Activated CD4-positive, alpha-beta T cell treated with anti-CD3 and anti-CD28 coated beads, Interleukin-2, Interleukin-4, amounts not matched to agents 100 ng/mL and 50 ng/mL, durations not matched to agents 16 hours and 8 hours (primary cell): Measurements from ENCODE around the gene SELPLG.
"Not testable (repeated sequence)": the region's sequence is repeated elsewhere in the genome, so short reads cannot be mapped to it uniquely, and the experiment has no call there.

Experiments
- DNase-seq: peaks from one replicate; pipeline ENCODE4 v3.0.0-alpha.2; 2020; ENCODE audit warnings: low spot score

The SELPLG gene

DNA sequence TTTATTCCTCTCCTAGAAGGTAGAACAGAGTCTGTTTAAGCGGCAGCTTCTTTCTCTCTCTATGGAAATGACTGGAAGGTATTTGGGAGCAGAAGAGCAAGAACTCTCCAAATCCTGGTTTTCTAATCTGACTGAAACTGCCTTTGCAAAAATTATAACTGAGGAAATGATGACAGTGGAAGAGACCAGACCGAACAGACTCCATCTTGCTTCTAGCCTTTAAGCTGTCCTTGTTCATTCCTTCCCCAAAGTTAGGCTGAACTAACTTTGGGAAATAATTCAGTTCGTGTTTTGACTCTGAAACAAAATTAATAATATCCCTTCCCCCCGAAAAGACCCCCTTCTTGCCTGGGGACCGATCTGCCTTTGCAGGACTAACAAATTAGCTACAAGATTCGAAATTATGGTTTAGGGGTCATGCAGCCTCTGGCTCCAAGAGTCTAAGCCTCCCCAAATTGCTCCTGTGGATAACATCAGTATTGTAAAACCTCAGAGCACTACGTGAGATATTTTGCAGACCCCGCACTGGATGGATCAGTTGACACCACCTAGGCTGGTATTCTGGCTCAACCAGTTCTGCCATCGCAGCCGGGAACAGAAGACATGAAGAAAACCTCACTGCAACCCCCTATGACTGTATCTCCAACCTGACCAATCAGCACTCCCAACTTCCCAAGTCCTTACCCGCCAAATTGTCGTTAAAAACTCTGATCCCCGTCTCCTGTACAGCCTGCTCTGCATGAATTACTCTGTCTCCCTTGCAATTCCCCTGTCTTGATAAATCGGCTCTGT is 14.1 kb downstream of the SELPLG start:
- no peak for DNase-seq

DNA sequence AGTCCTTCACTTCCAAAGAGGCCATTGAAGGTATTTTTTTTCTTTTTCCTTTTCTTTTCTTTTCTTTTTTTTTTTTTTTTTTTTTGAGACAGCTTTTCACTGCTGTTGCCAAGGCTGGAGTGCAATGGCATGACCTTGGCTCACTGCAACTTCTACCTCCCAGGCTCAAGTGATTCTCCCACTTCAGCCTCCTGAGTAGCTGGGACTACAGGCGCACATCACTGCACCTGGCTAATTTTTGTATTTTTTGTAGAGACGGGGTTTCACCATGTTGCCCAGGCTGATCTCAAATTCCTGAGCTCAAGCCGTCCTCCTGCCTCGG is 14.8 kb downstream of the SELPLG start:
- not testable (repeated sequence) for DNase-seq

DNA sequence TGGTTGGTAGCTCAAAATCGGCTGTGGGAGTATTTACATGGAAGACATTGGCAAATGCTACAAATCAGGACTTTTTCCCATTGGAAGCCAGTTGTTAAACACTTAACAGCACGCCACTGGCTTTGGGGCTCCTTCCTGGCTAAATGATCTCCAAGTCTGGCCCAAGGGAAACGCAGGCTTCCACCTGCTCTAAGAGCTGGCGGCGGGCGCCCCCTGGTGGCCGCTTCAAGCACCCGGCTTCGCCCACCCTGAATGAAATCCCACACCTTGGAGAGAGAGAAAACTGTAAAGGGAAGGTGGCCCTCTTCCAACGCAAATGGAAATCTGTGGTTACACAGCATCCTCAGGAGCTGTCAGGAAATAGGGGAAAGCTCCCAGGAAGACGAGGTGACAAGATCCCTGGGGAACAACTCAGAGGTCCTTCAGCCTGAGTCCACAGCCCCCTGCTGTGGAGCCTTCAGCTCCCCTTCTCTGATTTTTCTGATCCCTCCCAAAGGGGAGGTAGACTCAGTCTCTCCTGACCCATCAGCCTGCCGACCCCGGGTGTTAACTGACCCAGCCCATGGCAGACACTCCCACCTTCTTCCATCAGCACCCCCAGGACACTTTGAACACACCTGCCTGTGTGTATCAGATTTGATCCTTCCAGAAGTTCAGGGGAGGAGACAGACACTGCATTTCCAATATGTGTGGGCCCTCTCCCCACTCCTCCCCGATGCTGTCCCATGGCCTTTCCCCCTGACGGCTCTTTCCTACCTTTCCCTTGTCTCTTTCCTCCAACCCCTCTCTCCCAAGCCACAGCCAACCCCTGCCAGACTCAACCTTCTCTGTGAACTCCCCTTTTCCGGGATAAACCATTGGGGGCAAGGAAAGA is 15.4 kb downstream of the SELPLG start:
- DNase-seq: peak; percentile 76

DNA sequence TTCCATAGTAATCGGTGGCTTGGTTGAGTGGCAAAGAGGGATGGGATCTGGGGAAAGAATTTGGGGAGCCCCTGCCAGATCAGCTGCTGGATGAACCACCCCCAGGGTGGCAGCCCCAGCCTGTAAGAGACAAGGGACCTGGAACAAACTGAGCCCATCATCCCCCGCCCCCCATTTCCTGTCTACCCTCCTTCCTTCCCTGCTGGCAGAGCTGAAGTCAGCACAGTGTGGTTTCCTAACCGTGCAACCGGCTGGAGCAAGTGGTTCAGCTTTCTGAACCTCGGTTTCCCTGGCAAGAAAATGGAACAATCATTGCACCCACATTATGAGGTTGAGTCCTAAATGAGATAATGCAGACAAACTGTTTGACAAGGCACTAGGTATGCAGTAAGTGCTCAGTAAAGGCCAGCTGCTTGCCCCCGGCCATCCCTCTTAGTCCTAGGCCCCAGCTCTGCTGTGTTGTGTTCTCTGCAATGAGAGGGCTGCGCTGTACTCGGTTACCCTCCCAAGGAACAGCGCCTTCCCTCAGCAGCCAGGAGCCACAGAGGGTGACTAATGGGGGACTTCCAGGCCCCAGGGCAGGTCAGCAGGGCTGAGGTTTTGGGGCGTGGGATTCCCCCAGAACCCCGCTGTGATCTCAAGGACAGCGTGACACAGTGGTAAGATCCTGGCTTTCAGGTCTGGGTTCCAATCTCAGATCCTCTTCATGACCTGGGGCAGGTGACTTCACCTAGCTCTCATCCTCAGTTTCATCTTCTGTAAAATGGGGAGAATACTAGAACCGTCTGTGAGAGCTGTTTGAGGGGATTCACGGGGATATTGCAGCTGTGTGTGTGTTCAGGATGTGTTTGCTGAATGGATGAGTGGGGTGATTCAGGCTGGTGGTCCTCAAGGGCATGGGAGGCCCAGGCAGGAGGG is 16.5 kb downstream of the SELPLG start:
- DNase-seq: peak; percentile 86

DNA sequence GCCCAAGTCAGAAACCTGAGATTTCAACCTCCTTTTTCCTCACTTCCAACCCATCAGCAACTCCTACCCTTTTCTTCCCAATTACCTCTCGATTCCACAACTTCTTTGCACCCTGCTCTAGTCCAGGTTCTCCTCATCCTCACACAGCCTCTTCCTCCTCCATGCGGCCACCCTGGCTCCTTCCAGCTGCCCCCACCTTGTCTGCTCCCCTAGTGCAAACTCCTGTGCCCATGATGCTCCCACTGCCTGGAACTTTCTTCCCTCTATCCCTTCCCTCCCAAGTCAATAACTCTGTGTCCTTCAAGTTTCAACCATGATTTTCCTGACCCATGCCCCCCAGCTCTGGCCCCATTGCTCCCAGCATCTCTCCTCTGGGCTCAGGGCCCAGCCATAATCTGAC is 17.3 kb downstream of the SELPLG start:
- DNase-seq: no peak

DNA sequence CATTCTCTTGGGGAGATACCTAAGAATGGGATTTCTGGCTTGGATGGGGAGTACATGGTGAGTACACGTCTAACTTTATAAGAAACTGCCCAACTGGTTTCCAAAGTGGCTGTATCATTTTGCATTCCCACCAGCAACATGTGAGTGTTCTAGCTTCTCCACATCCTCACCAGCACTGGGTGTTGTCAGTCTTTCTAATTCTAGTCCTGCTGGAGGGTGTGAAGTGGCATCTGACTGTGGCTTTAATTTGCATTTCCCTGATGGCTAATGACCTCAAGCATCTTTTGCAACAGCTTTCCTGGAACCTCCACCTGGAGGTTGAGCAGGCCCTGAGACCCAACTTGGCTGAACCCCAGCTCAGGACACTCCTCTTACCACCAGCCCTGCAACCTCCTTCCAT is 17.8 kb downstream of the SELPLG start:
- no peak for DNase-seq

DNA sequence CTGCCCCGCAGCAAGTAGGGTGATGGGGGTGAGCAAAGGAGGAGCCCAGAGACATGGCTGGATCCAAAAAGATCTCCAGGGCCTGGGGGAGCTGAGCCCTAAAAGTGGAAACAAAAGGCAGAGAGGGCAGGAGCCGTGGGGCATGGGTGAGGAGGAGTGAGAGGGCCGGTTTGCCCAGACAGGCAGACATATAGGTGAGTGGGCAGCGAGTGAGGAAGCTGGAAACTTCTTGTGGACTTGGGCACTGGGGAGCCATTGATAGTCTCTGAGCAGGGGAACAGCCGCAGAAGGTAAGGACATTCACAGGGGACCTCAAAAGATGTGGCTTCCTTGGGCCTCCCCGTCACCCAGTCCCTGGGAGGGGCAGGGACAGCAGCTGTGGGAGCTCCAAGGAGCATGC is 19.1 kb downstream of the SELPLG start:
- no peak for DNase-seq

DNA sequence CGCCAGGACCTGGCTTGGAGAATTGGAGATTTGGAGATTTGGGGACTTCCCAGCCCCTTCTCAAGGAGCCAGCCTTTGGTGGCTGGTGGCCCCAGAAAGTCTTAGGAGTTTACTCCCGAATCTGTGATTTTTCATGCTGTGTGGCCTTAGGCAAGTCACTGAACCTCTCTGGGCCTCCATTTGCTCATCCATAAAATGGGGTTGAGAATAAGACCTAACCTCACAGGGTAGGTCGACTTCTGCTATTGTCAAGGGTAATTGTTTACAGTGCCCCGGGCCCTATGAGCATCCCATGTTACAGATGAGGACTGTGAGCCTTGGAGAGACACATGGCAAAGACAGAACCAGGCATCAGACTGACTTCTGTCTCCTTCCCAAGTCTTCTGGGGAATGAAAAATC is 19.7 kb downstream of the SELPLG start:
- DNase-seq: no peak

DNA sequence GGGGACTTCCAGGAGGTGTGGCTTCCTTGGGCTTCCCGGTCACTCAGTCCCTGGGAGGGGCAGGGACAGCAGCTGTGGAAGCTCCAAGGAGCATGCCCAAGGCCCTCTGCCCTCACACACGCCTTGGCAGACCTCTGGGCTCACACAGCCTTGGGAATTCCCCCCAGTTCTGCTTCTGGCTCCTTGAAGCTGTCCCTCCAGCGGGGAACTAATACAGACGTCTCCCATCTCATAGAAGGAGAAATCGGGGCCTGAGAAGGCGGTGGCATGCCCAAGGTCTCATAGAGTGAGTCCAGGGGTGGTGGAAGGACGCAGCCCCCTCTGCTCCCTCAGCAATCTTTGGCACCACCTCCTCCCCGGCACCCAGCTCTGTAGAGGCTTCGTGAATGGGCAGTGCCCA is 20.1 kb downstream of the SELPLG start:
- DNase-seq: no peak

DNA sequence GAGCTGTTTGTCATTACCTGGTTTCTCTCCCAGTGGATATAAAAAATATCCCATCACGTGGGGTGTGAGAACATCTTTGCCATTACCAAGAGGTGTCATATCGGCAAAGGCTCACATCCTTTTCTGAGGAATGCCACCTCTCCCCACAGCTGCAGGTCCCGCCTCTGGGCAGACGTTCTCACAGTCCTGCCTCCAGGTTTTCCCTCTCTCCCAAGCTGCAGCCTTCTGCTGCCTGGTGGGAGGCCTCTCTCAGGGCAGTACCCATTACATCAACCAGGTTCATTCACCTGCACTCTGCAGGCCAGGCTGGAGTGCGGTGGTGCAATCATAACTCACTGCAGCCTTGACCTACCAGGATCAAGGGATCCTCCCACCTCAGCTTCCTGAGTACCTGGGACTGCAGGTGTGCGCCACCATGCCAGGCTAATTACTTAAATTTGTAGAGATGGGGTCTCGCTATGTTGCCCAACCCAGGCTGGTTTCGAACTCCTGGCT is 20.9 kb downstream of the SELPLG start:
- no peak for DNase-seq

DNA sequence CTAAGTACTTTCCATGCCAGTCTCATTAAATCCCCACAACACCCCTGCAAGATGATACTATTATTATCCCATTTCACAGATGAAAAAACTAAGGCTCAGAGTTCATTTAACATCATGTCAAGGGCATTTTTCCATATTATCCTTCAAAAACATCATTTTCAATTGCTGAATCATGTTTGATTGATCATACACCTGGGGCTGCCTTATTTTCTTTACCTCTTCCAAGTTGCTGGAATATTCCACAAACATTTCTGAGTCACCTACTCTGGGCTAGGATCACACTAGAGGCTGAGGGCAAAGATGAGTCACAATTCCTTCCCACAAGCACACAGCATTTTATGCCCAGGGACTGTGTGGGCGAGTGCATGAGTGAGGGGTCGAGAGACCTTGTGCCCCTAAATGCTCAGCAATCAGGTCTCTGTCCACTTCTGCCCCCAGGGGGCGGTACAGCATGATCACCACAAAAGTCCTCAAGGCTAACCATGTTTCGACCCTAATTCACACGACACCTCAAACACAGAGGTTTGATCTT is 21.7 kb downstream of the SELPLG start:
- DNase-seq: no peak

DNA sequence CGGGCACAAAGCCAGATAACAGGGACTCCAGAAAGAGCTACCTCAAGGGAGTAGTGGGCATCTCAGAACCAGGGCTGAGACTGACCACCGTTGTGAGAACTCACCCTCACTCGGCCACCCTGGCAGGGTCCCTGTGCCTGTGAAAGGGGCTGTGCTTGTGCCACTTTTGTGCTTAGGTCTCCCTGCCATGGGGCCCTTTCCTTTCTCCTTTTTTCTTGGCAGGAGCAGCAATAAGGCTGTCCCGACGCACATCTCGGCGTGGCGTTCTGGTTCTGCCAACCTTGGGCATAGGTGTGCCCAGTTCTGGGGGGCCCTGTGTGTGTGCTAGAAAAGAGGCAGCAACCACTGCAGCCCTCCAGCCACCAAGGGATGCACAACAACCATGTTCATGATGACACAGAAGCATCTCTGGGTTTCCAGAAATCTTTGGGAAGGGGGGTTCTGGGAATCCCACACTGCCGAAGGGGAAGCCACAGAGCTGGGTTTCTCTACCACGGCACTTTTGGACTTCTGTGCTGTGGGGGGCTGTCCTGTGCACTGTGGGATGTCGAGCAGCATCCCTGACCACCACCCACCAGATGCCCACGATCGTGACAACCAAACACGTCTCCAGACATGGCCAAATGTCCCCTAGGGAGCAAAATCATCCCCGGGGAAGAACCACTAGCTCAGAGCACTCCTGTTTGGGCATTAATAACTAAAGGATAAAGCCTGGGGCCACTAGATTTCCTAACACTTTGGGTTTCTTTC is 22.7 kb downstream of the SELPLG start:
- no peak for DNase-seq

DNA sequence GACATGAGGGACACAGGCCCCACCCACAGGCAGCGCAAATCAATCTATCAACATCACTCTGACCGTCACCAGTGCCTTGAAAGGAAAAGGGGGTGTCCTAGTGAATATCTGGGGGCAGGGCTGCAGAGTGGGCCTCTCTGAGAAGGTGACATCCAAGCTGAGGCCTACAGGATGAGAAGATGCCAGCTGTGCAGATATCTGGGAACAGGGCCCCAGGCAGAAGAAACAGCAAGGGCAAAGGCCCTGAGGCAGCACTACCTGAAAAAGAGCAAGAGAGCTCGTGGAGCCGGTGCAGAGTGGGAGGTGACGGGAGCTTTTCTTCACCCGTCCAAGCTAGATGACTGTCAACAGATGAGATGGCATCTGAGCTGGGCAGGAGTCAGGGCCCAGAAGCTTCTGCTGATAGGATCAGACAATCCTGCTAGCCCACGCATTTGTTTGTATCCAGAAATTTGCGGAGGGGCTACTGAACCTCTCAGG is 23.3 kb downstream of the SELPLG start:
- DNase-seq: no peak

DNA sequence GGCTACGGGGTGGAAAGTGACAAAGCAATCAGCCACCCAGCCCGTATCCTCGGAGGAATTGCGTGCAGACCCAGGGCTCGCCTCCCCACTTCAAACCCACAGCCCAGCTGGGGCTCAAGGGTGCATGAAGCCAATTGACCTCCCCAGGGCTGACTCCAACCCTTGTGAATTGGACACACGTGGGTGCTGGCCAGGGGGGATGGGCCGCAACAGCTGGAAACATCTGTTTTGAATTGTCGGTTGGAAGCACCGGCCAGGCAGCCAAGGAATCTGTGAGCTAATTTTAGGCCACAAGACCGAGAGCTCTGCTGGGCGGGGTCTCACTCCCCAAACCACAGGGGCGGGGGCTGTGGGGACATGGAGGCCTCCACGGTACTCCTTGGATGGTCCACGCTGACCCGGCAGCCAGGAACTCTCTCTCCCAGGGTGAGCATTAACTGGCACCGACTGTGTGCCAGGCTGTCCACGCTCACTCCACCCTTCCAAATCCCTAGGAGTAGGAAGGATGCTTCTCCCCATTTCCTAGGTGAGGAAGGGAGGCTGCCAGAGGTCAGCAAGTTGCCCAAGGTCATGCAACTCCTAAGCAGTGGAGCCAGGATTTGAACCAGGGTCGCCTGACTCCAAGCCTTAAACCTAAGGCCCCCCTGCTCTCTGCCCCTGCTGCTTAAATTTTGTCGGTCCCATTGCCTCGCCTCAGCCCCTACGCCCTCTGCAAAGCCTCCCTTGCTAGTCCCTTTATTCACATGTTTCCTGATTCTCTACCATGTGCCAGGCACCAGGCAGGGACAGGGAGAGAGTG is 24.0 kb downstream of the SELPLG start:
- no peak for DNase-seq

DNA sequence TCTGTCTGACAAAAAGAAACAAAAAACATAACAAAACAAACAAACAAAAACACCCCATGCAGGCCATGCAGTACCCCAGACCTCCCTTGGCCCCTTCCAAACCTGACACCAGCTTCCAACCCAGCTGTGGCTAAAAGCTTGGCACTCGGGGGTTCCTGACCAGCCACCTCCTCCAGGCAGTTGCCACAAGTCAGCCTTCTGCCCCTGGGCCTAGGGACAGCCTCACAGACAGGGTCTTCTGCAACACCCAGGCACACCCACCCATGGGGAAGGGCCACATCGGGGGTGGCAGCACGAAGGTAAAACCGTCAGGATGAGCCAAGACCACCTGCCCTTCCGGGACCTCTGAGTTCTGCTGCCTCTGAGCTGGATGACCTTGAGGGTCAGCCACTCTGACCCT is 25.1 kb downstream of the SELPLG start:
- DNase-seq: no peak

DNA sequence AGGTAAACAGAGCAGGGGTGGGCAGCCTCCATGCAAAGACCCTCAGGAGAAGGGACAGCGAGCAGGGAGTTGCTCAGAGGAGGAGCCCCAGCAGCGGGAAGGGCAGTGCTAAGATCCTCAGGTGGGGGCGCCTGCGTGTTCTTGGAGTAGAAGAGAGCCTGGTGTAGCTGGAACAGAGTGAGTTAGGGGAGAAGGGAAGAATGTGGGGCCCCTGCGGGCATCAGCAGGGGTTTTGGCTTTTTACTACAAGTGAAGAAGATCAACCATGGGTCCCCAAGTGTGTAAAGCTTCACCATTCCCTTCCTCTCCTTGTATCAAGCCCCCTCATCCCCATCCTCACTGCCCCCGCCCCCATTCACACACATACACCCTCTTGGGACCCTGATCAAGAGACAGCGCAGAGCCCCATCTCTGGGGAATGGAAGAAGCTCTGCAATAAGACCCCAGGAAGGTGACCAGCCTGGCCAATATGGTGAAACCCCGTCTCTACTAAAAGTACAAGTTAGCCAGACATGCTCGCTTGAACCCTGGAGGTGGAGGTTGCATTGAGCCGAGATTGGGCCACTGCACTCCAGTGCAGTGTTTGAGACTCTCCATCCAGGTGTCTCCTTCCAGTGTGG is 25.6 kb downstream of the SELPLG start:
- no peak for DNase-seq

DNA sequence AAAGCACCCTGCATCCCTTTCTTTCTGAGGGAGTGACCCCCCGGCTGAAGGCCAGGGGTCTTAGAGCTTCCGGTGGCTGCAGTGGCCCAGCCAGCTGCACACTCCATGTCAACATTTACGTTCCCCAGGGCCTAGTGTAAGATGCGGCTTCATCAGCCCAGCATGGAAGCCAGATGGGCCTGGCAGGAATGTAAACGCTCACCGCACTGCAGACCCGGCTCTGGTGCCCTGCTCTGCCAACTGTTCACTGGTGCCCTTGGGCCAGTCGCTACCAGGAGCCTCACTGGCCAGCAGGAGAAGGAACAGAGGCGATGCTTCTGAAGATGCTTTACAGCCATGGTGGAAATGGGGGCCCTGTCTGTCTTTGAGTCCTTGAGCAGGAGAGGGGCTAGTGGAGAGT is 27.2 kb downstream of the SELPLG start:
- no peak for DNase-seq

DNA sequence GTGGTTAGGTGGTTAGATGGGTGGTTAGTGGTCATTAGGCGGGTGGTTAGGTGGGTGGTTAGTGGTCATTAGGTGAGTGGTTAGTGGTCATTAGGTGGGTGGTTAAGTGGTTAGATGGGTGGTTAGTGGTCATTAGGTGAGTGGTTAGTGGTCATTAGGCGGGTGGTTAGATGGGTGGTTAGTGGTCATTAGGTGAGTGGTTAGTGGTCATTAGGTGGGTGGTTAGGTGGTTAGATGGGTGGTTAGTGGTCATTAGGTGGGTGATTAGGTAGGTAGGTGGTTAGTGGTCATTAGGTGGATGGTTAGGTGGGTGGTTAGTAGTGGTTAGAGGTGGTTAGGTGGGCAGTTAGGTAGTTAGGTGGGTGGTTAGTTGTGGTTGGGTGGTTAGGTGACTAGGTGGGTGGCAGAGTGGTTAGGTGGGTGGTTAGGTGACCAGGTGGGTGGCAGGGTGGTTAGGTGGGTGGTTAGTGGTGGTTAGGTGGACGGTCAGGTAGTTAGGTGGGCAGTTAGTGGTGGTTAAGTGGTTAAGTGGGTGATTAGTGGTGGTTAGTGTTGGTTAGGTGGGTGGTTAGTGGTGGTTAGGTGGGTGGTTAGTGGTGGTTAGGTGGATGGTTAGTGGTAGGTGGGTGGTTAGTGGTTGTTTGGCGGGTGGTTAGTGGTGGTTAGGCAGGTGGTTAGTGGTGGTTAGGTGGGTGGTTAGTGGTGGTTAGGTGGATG is 27.8 kb downstream of the SELPLG start:
- DNase-seq: no peak

DNA sequence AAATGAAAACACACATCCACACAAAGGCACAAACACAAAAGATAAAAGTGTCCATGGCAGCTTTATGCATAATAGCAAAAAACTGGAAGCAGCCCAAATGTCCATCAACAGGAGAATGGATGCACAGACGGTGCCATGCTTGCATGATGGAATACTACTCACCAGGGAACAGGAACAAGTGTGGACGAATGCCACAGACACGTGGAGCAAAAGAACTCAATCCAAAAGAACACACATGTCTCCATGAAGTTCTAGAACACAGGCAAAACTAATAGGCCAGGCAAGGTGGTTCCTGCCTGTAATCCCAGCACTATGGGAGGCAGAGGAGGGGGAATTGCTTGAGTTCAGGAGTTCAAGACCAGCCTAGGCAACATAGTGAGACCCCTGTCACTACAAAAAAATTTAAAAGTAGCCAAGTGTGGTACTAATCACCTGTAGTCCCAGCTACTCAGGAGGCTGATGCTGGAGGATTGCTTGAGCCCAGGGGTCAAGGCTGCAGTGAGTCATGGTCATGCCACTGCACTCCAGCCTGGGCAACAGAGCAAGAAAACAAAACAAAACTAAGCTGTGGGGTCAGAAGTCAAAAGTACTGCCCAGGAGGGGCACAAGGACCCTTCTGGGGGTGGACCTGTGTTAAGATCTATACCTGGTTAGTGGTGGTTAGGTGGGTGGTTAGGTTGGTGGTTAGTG is 28.5 kb downstream of the SELPLG start:
- DNase-seq: no peak
